MV-4-11 (cell line): ENCODE results near the gene KRT81.
"Not testable (repeated sequence)": the region's sequence is repeated elsewhere in the genome, so short reads cannot be mapped to it uniquely, and the experiment has no call there.

ENCODE experiments used
- DNase-seq: peaks from one replicate; lab custom pipeline; 2025; lab: John Stamatoyannopoulos, UW

Gene KRT81

GRCh38 chr12:52317468-52318052 lies 26.2 kb upstream of the KRT81 start:
- no peak for DNase-seq

- no peak for DNase-seq
These were observed 25.4 kb upstream of the KRT81 start for GRCh38 chr12:52316701-52317100.

- no peak for DNase-seq
These were observed 25.0 kb upstream of the KRT81 start for GRCh38 chr12:52316290-52316689.

- DNase-seq, result not testable (repeated sequence)
These were observed 24.4 kb upstream of the KRT81 start for GRCh38 chr12:52315721-52316120.

GRCh38 chr12:52314511-52314910 lies 23.2 kb upstream of the KRT81 start:
- DNase-seq, result no peak

- DNase-seq, result no peak
These were observed 22.6 kb upstream of the KRT81 start for GRCh38 chr12:52313926-52314325.

- DNase-seq, result no peak
These were observed 22.1 kb upstream of the KRT81 start for GRCh38 chr12:52313461-52313860.

- DNase-seq, result no peak
These were observed 20.8 kb upstream of the KRT81 start for GRCh38 chr12:52312086-52312485.

- DNase-seq, result no peak
These were observed 19.9 kb upstream of the KRT81 start for GRCh38 chr12:52311285-52311648.

GRCh38 chr12:52310622-52311284 lies 19.4 kb upstream of the KRT81 start:
- DNase-seq, result no peak

- DNase-seq, result no peak
These were observed 17.6 kb upstream of the KRT81 start for GRCh38 chr12:52308806-52309425.

GRCh38 chr12:52307836-52308805 lies 16.8 kb upstream of the KRT81 start:
- no peak for DNase-seq

- DNase-seq, result no peak
These were observed 15.4 kb upstream of the KRT81 start for GRCh38 chr12:52306731-52307130.

- no peak for DNase-seq
These were observed 14.8 kb upstream of the KRT81 start for GRCh38 chr12:52305921-52306705.

- DNase-seq, result not testable (repeated sequence)
These were observed 13.6 kb upstream of the KRT81 start for GRCh38 chr12:52304941-52305411.

GRCh38 chr12:52302242-52302914 lies 11.0 kb upstream of the KRT81 start:
- DNase-seq, result not testable (repeated sequence)

GRCh38 chr12:52301721-52302120 lies 10.4 kb upstream of the KRT81 start:
- DNase-seq, result not testable (repeated sequence)

GRCh38 chr12:52300796-52301691 lies 9.7 kb upstream of the KRT81 start:
- no peak for DNase-seq

GRCh38 chr12:52298677-52299190 lies 7.4 kb upstream of the KRT81 start:
- DNase-seq, result no peak
